NCI-H2081 treated with DMSO at 0.1 percent for 48 hours (cell line): ENCODE data around the gene TXNL4A.
"Not testable (repeated sequence)": the region's sequence is repeated elsewhere in the genome, so short reads cannot be mapped to it uniquely, and the experiment has no call there.

Source experiments
- DNase-seq: peaks from one replicate; lab custom pipeline; 2025; lab: John Stamatoyannopoulos, UW

Gene TXNL4A, protein sequence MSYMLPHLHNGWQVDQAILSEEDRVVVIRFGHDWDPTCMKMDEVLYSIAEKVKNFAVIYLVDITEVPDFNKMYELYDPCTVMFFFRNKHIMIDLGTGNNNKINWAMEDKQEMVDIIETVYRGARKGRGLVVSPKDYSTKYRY

DNA sequence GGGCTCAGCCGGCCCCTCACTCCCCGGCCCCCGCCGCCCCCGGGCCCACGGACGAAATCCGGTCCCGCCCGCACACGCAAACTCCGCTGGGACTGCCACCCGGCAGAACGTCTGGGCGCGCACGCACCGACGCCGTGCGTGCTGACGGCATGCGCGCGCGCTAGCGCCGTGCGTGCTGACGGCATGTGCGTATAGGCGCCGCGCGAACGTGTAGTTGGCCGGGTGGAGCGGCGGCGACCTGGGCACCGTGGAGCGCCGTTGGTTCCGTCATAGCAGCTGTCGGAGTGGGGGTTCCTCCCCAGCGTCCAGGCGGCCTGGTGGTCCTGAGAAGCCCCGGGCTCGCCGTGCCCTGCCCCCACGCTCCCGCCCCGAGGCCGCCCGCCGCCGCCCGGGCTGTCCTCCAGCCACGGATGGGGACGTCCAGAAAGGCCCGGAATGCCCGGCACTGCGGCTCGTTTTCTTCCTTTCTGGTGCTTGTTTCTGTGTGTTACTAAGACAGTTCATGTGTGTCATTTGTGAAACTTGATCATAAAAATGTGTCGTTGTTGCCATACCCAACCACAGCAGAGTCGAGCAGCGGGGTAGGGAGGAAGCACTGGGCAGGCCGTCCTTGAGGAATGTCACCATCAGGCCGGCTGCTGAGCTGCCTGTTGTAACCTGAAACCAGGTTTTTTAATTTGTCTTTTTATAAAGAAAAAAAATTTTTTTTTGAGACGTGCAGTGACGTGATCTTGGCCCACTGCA, at the start of gene TXNL4A:
Gene TXNL4A, minus strand, starts transcription at position 113 of the 744 bp plus-strand sequence. CDS start 171 bp downstream, outside the sequence.
- no peak for DNase-seq

DNA sequence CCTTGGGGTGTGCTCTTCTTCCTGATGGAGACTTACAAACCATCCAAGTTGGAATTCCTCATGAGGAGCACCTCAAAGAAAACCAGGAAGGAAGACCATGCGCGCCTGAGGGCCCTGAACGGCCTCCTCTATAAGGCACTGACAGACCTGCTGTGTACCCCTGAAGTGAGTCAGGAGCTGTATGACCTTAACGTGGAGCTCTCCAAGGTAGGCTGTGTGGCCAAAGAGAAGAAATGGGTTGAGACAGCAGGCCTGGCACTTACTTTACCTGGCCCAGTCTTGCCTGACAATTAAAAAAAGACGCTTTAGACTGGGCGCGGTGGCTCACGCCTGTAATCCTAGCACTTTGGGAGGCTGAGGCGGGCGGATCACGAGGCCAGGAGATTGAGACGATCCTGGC, 48.9 kb upstream of the TXNL4A start:
- DNase-seq, result no peak

GRCh38 chr18:80035997-80036396, 47.6 kb upstream of the TXNL4A start:
- no peak for DNase-seq

DNA sequence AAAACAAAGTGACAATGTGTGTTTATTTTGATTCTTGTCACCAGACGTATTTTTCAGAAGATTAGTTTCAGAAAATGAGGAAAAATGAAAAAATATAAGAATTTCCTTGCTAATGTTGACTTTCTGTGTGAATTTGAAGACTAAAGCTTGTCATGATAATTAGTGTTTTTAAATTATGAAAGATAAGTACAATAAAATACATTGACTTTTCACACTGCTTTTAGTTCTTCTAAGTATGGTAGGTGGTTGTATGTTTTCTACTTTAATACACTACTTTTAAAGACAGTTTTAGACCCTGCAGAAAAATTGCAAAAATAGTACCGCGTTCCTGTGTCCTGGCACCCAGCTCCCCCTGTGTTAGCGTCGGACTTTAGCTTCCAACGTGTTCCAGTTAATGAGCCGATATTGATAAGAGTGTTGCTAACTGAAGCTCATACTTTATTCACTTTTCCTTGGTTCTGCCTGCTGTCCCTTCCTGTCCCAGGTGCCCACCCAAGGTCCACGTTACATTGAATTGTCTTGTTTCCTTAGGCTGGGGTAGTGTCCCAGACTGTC, 46.6 kb upstream of the TXNL4A start:
- no peak for DNase-seq

DNA sequence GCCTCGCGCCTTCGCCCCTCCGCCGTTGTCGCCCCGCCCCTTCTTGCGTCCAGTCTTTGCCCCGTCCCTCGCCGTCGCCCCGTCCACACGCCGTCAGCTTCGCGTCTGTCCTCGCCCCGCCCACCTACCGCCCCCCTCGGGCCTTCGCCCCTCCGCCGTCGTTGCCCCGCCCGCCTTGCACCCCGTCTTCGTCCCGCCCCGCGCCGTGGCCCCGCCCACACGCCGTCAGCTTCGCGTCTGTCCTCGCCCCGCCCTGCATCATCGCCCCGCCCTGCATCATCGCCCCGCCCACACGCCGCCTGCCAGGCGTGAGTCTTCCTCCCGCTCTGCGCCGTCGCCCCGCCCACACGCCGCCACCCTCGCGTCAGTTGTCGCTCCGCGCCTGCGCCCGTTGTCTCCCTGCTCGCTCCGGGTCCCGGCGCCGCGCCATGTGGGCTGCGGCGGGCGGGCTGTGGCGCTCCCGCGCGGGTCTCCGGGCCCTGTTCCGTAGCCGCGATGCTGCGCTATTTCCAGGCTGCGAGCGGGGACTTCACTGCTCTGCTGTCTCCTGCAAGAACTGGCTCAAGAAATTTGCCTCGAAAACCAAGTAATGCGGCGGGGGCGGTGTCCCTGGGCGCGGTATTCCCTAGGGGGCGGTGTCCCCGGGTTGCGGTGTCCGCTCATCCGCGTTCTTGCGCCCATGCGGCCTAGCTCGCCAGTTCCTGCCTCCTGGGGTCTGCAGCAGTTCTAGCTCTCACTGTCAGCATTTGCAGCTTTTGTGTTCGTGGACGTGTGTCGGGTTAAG, 45.9 kb upstream of the TXNL4A start, which contains the start of gene RBFA:
Gene RBFA, plus strand, starts transcription at position 367 of the 784 bp plus-strand sequence. Its CDS starts 62 bp downstream, at position 429.
- DNase-seq, result peak; percentile 87

DNA sequence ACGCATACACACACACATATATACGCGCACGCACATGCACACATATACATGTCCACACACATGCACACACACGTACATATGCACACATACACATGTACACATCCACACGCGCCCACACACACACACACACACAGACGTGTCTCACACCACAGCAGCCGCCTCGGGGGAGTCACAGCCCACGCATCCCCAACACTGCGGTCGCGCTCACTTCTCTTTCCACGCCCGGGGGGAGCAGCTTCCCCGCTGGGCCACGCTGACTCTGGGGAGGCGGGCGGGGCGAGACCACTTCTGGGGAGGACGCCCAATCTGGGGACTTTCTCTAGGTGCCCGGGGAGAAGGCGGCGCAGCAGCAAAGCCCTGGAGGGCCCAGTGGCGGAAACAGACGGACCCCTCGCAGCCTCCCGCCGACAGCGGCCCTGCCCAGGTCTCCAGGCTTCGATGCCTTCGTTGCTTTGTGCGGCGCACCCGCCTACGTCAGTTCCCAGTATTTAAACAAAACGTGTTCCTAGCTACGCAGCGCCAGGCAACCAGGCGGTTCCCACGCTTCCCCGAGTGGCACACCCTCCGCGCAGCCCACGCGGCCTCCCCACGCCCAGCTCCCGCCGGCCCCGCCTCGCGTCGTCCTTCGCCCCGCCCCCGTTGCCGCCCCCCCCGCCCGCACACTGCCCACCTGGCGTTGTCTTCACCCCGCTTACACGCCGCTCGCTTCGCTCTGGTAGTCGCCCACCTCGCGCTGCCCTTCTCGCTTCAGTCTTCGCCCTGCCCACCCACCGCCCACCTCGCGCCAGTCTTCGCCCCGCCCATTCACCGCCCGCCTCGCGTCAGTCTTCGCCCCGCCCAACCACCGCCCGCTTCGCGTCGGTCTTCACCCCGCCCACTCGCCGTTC, 45.1 kb upstream of the TXNL4A start:
- peak; percentile 87 for DNase-seq

- no peak for DNase-seq
Observed at GRCh38 chr18:80029690-80030089, 41.3 kb upstream of the TXNL4A start.

DNA sequence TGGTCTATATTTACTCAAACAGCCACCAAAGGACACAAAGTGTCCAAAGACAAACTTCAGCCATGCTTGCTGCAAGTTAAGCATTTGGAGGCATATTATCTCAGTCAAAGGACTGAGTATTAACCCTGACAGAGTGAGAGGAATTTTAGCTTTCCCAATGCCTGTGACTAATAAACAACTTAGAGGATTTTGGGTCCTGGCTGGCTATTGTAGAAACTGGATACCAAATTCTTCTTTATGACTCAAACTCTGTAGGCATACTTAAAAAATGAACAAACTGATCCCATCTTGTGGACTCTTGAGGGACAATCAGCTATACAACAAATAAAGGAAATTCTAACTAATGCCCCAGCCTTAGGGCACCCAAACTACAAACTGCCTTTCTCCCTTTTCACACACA, 39.4 kb upstream of the TXNL4A start:
- DNase-seq, result not testable (repeated sequence)

DNA sequence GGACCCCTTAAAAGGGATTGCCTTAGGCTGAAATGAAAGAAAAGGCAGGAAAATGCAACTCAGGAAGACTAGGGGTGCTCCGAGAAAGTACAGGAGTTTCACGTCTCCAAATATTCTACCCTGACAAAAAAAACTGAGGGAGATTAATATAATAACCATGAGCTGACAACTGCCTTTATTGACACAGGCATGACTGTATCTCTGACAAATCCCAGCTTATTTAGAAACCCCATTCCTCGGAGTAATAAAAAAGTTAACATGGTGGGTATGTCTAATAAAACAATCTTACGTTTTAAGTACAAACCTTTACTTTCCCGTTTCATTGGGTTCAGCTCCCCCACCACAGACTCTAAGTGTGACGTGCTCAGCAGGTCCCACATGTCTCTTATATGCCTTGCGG, 38.0 kb upstream of the TXNL4A start:
- no peak for DNase-seq

DNA sequence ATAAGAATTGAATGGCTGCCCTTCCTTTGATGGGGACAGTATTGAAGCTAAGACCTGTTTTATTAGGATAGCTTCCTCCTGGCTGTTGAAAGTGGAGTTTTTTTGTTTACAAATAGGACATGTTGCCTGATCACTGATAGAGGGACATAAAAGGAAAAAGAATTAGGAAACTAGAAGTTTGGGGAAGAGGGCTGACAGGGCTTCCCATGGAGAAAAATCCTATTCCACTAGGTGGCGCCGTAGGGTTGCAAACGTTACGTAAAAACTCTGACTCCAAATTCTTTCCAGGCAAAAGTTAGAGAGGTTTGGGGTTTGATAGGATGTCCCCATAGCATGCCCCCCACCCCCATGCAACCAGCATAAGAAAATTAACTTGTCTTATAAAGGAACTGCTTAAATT, 34.8 kb upstream of the TXNL4A start:
- DNase-seq, result no peak

DNA sequence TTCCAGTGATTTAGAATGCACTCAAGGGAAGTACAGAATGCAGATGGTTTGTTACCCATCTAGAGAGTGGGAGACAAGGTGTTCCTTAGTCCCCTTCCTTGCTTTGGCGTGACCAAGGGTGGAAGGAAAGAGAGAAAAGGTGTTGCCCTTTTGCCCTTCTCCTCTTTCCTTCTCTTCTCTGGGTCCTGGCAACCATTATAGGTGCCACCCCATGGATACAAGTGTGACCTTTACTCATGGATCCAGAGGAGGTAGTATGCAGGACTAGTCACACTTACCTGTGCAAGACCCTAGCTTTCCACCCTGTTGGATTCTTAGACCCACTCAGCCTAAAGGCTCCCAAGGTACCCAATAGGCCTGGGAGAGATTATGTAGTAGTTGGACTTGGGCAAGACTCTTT, 34.2 kb upstream of the TXNL4A start:
- DNase-seq, result no peak

- DNase-seq, result no peak
Observed at GRCh38 chr18:80012714-80013113, 24.4 kb upstream of the TXNL4A start.

- not testable (repeated sequence) for DNase-seq
Observed at GRCh38 chr18:80011496-80012137, 23.3 kb upstream of the TXNL4A start.

GRCh38 chr18:80010551-80010906, 22.2 kb upstream of the TXNL4A start:
- no peak for DNase-seq

GRCh38 chr18:80009661-80010550, 21.5 kb upstream of the TXNL4A start:
- DNase-seq, result no peak

DNA sequence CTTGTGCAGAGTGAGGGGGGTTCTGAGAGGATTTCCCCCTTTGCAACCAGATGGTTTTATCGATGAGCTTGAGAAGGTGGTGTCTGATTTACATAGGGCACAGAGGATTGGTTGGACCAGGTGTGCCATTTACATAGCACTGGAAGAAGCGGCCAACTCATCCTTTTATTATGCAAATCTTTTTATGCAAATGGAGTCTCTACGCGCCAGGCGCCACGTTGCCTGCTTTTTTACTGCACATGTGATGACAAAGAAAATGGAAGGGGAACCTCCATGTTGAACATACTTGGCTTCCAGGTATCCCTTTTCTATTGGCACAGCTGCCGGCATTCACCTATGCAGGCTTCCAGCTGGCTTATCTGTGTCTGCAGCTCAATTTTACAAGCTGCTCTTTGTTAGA, 18.4 kb upstream of the TXNL4A start:
- DNase-seq, result no peak

DNA sequence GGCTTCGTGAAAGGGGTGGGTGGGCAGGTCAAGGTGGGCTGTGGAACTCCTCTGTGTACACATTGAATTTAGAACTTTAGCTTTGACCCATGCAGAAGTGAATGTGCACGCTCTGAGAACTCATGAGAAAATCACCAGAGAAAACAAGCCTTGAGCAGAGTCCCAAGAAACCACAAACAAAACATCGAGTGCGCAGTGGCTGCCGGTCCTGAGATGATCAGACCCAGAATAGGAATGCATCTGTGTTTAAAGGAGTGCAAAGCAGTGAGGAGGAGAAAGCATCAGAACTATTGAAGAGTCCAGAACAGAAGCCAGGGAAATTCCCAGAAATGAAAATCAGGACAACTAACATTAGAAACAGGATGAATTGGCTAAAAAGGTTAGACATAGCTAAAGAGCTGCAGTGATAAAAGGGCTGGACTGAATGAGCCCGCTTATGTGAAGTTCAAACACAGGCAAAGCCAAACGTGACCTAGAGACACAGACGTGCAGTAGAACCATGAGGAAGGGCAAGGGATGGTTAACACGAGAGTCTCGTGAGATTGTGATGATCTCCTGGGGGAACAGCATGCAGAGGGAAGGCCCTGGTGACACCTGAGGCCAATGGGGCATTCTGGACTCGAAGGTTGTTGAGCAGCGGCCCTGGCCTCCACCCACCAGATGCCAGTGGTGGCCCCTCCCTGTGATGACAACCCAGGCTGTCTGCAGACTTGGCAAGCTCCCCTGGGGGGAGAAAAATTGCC, 16.4 kb upstream of the TXNL4A start:
- no peak for DNase-seq

DNA sequence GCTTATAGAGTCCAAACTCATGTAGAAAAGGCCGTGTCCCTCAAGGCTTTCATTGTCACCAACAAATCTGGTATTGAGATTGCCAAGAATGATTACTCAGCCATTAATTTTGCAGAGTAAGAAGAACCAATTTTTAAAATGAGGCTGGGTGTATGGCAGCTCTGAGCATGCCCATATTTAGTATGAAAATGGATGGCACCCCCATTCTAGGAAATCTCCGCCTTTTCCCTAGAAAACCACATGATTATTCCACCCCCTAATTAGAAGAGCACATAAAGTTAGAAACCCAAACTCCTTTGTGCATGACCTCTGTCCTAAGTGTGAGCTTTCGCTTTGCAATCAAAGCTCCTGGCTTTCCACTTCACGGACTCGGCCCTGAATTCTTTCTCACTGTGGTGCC, 14.1 kb upstream of the TXNL4A start:
- DNase-seq, result no peak

DNA sequence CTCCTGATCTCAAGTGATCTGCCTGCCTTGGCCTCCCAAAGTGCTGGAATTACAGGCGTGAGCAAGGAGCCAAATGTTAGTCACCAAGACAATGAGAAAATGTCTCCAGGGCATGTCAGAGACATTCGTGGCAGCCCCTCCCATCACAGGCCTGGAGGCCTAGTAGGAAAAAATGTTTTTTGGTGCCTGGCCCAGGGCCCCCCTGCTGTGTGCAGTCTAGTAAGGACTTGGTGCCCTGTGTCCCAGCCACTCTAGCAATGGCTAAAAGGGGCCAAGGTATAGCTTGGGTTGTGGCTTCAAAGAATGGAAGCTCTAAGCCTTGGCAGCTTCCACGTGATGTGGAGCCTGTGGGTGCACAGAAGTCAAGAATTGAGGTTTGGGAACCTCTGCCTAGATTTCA, 12.5 kb upstream of the TXNL4A start:
- no peak for DNase-seq
